GM18507 (cell line): ENCODE data around the gene MOB3C.
"Not testable (repeated sequence)": the region's sequence is repeated elsewhere in the genome, so short reads cannot be mapped to it uniquely, and the experiment has no call there.

Source experiments
- DNase-seq: peaks from one replicate; pipeline ENCODE4 v3.0.0; 2011; ENCODE audit warnings: low read depth; ENCODE audit not compliant: insufficient read length; ENCODE audit errors: extremely low spot score
- FAIRE-seq: peaks from 2 replicates; lab custom pipeline; 2011; peaks lifted over from hg19 to GRCh38; lab: Jason Lieb, UNC

The MOB3C gene

GRCh38 chr1:46616277-46617107, at the start of gene MOB3C:
TSS of gene MOB3C (minus strand) at chr1:46616811. CDS start at chr1:46613321, 3,490 bp downstream.
- FAIRE-seq (peak; percentile 78), DNase-seq (peak; percentile 49)

GRCh38 chr1:46665983-46666382, 49.4 kb upstream of the MOB3C start:
- DNase-seq (no peak), FAIRE-seq (no peak)

DNA sequence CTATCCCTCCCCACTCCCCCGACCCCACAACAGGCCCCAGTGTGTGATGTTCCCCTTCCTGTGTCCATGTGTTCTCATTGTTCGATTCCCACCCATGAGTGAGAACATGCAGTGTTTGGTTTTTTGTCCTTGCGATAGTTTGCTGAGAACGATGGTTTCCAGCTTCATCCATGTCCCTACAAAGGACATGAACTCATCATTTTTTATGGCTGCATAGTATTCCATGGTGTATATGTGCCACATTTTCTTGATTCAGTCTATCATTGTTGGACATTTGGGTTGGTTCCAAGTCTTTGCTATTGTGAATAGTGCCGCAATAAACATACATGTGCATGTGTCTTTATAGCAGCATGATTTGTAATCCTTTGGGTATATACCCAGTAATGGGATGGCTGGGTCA, 46.3 kb upstream of the MOB3C start:
- not testable (repeated sequence) for DNase-seq, FAIRE-seq

DNA sequence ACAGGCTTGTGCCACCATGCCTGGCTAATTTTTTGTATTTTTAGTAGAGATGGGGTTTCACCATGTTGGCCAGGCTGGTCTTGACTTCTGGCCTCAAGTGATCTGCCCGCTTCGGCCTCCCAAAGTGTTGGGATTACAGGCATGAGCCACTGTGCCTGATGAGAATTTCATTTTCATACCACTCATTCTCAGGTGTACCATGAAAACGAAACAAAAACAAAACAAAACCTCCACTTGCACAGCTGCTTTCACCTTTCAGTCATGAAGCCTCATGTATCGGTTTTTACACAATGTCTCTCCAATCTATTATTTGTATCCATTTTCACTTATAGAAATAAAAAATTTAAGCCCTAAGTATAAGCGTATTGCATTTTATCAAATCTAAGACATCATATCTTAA, 43.5 kb upstream of the MOB3C start:
- FAIRE-seq: peak; percentile 66
- not testable (repeated sequence) for DNase-seq

DNA sequence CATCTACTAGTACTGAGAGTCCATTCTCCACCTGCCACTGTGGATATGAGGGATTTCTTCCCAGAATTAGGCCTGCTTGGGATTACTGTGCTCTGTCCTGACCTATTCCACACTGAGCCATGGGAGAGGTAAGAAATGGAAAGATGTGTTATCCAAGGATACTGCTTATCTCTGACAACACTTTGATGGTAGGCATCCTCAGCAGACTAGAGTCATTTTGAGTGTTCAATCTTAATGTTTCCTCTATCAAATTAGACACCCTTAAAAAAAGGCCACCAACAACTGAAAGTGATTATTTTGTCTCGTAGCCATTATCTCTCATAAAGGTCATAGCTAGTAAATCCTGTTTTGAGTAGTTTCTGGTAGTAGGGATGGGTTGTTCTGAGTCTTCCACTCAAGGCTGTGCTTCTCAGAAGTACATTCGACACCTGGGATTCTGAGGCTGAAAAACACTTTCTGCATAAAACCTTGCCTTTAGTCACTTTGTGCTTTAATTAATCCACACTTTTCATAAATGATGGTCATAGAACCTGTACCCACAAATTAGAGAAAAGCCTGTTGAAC, 42.8 kb upstream of the MOB3C start:
- FAIRE-seq (peak; percentile 46), DNase-seq (no peak)

- no peak for DNase-seq
- peak; percentile 18 for FAIRE-seq
These were observed 41.2 kb upstream of the MOB3C start for GRCh38 chr1:46657775-46658174.

GRCh38 chr1:46656643-46657042, 40.0 kb upstream of the MOB3C start:
- no peak for DNase-seq
- FAIRE-seq: no peak

DNA sequence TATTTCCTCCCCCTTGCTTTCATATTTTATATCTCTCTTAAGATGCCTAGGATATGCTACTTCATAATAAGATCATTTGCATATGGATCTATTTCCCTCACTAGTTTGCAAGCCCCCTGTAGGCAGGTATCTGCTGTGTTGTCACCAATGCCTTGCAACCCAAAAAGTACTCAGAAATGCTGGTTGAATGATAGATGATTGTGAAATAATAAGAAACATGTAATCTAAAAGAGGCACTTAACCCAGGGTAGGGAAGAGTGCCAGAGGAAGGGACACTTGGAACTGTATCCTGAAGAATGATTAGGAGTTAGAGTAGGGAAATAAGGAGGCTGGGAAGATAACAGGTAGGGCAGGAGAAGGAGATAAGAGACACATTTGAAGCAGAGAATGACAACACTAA, 39.2 kb upstream of the MOB3C start:
- no peak for FAIRE-seq
- DNase-seq: no peak

DNA sequence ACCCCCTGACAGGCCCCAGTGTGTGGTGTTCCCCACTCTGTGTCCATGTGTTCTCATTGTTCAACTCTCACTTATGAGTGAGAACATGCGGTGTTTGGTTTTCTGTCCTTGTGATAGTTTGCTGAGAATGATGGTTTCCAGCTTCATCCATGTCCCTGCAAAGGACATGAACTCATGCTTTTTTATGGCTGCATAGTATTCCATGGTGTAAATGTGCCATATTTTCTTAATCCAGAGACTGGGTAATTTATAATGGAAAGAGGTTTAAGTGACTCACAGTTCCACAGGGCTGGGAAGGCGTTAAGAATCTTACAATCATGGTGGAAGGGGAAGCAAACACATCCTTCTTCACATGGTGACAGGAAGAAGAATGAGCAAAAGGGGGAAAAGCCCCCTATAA, 38.1 kb upstream of the MOB3C start:
- not testable (repeated sequence) for DNase-seq, FAIRE-seq

DNA sequence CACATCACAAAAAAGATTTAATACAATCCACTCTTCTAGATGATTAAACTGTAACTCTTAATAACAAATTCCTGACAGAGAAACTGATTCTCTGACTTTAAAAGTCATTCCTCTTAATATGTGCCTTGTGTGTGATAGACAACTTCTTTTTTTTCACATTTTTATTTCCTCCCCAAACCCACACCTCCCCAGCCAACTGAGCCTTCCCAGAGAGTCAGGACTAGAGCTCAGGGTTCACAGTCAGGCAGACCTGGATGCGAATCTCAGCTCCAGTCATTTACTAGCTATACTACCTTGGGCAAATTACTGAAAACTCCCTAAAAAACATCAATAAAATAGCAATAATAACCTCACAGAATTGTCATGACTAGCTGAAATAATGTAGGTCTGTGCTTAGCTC, 37.4 kb upstream of the MOB3C start:
- no peak for FAIRE-seq
- DNase-seq: no peak

- no peak for FAIRE-seq
These were observed 36.9 kb upstream of the MOB3C start for GRCh38 chr1:46653405-46653958.

GRCh38 chr1:46652321-46653100, 35.9 kb upstream of the MOB3C start:
- FAIRE-seq: no peak

More at GRCh38 chr1:46653405-46653958, 36.9 kb upstream of the MOB3C start:
- no peak for DNase-seq

GRCh38 chr1:46651152-46651551, 34.5 kb upstream of the MOB3C start:
- not testable (repeated sequence) for FAIRE-seq, DNase-seq

More at GRCh38 chr1:46652321-46653100, 35.9 kb upstream of the MOB3C start:
- no peak for DNase-seq

DNA sequence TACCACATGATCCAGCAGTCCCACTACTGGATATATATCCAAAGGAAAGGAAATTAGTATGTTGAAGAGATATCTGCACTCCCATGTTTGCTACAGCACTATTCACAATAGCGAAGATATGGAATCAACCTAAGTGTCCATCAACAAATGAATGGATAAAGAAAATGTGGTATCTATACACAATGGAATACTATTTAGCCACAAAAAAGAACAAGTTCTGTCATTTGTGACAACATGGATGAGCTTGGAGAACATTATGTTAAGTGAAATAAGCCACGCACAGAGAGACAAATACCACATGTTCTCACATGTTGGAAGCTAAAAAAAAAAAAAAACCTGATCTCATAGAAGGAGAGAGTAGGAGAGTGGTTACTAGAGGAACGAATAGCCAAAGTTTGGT, 33.9 kb upstream of the MOB3C start:
- DNase-seq: no peak
- FAIRE-seq: no peak

GRCh38 chr1:46649764-46650163, 33.2 kb upstream of the MOB3C start:
- no peak for FAIRE-seq
- no peak for DNase-seq

- DNase-seq: no peak
- no peak for FAIRE-seq
These were observed 31.0 kb upstream of the MOB3C start for GRCh38 chr1:46647611-46648010.

GRCh38 chr1:46646844-46647243, 30.2 kb upstream of the MOB3C start:
- FAIRE-seq: no peak
- DNase-seq: no peak

DNA sequence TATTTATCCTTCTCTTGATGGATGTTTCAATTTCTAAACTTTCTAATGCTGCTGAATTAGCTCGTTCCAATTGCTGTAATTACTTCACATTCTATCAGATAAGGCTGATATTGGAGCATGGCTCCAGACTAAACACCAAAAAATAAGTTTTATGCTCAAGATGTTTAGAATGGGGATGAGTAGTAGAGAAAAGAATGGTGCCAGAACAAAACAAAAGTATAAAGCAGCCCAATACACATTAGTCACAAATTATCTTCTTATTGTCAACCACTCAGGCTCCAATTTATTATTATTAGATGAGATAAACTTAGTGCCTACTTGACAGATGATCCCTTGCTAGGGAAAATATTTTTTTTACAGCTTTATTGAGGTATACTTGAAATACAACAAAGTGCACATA, 29.7 kb upstream of the MOB3C start:
- FAIRE-seq (no peak), DNase-seq (no peak)

- DNase-seq (no peak), FAIRE-seq (no peak)
These were observed 29.2 kb upstream of the MOB3C start for GRCh38 chr1:46645815-46646214.

DNA sequence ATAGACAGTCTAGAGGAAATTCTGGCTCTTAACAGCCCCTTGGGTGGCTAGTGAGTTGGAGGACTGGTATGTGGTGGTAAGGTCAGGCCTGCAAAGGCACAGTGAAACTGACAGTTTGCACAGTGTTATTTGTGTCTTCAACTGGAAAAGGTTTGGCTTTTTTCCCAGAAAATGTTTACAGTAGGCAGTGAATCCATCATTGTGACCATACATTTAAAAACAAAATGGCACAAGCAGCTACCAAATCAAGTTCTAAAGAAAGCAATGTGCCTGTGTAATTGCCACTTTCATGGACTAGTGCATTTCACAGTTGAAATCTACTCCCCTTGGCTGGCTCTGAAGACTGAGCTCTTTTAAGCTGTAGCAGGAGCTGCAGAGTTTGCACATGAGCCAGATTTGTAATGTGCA, 26.8 kb upstream of the MOB3C start:
- FAIRE-seq (no peak), DNase-seq (no peak)
